ENCODE results near the gene TSPAN18. TPM values are rescaled to one million over a fixed set of nuclear protein-coding genes. Genes with fewer than 3 reads are reported as not detected.

TSPAN18 gene
- total and polyA plus RNA-seq, 2 of the 8 experiments (the other 6 are each of a cell fraction or from before 2014, with no cell fraction given), result 5.2 to 10.2 TPM

DNA sequence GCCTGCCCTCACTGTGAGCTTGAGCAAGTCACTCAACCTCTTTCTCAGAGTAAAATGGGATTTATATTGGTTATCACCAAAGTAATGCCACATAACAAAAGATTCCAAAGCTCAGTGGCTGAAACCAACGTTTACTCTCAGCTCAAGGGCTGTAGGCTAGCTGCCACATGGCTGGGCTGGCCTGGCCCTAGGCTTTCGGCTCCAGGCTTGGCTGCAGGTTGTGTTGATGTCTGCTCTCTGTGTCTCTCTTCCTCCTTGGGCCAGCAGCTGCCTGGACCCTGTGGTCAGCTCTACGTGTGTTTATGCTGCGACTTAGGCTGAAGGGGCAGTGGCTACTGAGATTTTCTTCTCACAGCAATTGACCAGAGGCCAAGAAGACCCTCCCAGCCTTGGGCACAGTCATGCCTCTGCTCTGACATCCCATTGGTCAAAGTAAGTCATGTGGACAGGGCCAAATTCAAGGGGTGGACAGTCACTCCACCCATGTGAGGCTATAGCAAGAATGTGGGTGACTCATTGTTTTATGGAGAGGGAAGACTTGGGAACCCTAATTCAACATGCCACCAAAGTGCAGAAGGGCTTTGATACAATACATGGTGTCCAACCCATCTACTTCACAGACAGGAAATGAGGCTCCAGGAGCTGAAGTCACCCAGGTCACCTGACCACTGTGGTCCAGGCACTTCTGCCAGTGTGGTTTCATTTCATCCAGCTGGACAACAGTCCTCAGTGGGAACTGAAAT, 90.6 kb downstream of the TSPAN18 start:
- CTCF ChIA-PET (ENCODE audit: partially characterized antibody), result interaction anchor here (0.6 to 2.8 kb wide), 6 partner anchors 8 to 481 kb away, joined by 3 to 9 read pairs (median 8); no protein-coding TSS in a partner anchor
- Histone ChIP-seq H3K36me3 (ENCODE audit: control insufficient read depth in 2 of 4, insufficient read depth in 4 of 4, low read length in 3 of 4) (no peaks in the 10 kb centered on the region), H3K27me3 (replicated peaks in 1 of 4; ENCODE audit: control insufficient read depth in 3 of 4, extremely low read depth in 1 of 4, insufficient read depth in 3 of 4, low read length in 3 of 4) (no peaks in the 10 kb centered on the region), H2BK20ac (ENCODE audit: low read length) (no peak overlapping the region), H3K4me2 (ENCODE audit: insufficient read depth in 1 of 2, low read depth in 2 of 2, low read length in 2 of 2) (no peak overlapping the region), H4K91ac (replicated peaks; ENCODE audit: insufficient read length, low read length) (no peak overlapping the region), H3K14ac (ENCODE audit: insufficient read length) (no peak overlapping the region), H4K5ac (ENCODE audit: insufficient read length, low read depth, low read length) (no peak overlapping the region), H2AK5ac (ENCODE audit: low read depth, low read length) (no peak overlapping the region; the same call in 1 of the 2 replicates), H3K9me3 (ENCODE audit: insufficient read depth in 2 of 2, low read depth in 1 of 2, low read length in 1 of 2) (no peaks in the 10 kb centered on the region), H2BK120ac (replicated peaks; ENCODE audit: low read depth, low read length) (no peak overlapping the region), H2BK15ac (ENCODE audit: low read length) (0 out of 2 replicates have a peak overlapping the region, but pooled peaks have one; percentile 48), H3K4me1 (replicated peaks in 1 of 4; ENCODE audit: control insufficient read depth in 3 of 4, insufficient read depth in 4 of 4, low read length in 3 of 4) (no peaks in the 10 kb centered on the region), H3K18ac (ENCODE audit: extremely low read depth, low read length) (no peak overlapping the region), H4K20me1 (replicated peaks in 1 of 2; ENCODE audit: control insufficient read depth in 1 of 2, insufficient read depth in 2 of 2, low read length in 2 of 2) (no peaks in the 10 kb centered on the region), H3K23me2 (ENCODE audit: low read depth, low read length) (no peaks in the 10 kb centered on the region), H2BK5ac (ENCODE audit: low read depth, low read length) (no peak overlapping the region), H3K4me3 (ENCODE audit: extremely low read depth in 1 of 4, insufficient read depth in 2 of 4, low read depth in 3 of 4, low read length in 4 of 4) (no peak overlapping the region), H4K8ac (ENCODE audit: extremely low read depth, insufficient read depth, low read length) (no peak overlapping the region), H3K79me2 (ENCODE audit: control insufficient read depth in 1 of 2, insufficient read depth in 2 of 2, low read length in 2 of 2) (no peaks in the 10 kb centered on the region), H3K23ac (ENCODE audit: insufficient read length) (no peak overlapping the region), H2BK12ac (ENCODE audit: low read depth, low read length) (0 out of 2 replicates have a peak overlapping the region, but pooled peaks have one; percentile 41), H2AFZ (ENCODE audit: low read length) (no peak overlapping the region), H3K79me1 (ENCODE audit: low read depth, low read length) (no peaks in the 10 kb centered on the region), H3K27ac (ENCODE audit: low read depth, low read length) (no peak overlapping the region), H3K56ac (replicated peaks; ENCODE audit: insufficient read length, low read depth, low read length) (no peak overlapping the region), H3K4ac (replicated peaks; ENCODE audit: insufficient read length, low read depth, low read length) (no peak overlapping the region), H3K9ac (replicated peaks in 1 of 4; ENCODE audit: extremely low read depth in 1 of 4, low read depth in 3 of 4, low read length in 3 of 4) (no peak overlapping the region)
- POLR2A ChIA-PET (ENCODE audit: partially characterized antibody), result interaction anchor here (1.2 to 2.1 kb wide), 2 partner anchors 16 to 67 kb away, joined by 4 to 5 read pairs; no protein-coding TSS in a partner anchor
- no peak for DNase-seq (ENCODE audit: low read depth in 1 of 2, low spot score in 2 of 2)
- TF ChIP-seq BCL11A (IDR thresholded peaks at IDR 0.05; ENCODE audit: low read depth in 2 of 2, low read length in 2 of 2), result no peak
- no peak for TF ChIP-seq EP300 (IDR thresholded peaks at IDR 0.05; ENCODE audit: borderline replicate concordance in 1 of 2, low read depth in 2 of 2, low read length in 2 of 2)
- no peak for TF ChIP-seq SRF (IDR thresholded peaks at IDR 0.05; ENCODE audit: low read depth, low read length)
- TF ChIP-seq SUZ12 (IDR thresholded peaks at IDR 0.05; ENCODE audit: low read length), result no peak
- no peak for TF ChIP-seq TAF1 (IDR thresholded peaks at IDR 0.05; ENCODE audit: low read depth, low read length)
- TF ChIP-seq CHD2 (IDR thresholded peaks at IDR 0.05; ENCODE audit: low read length), result no peak
- TF ChIP-seq TBP (IDR thresholded peaks at IDR 0.05; ENCODE audit: low read depth, low read length), result no peak
- TF ChIP-seq PHF8 (conservative IDR thresholded peaks at IDR 0.05; ENCODE audit: low read depth, low read length), result no peak
- no peak for FAIRE-seq
- WGBS, 2 experiments (ENCODE audit: extremely low coverage in 1 of 2, insufficient coverage in 1 of 2, insufficient read length in 1 of 2, insufficient replicate concordance in 2 of 2, low coverage in 1 of 2, low lambda C conversion rate in 2 of 2, missing lambda C conversion rate in 1 of 2), result 88% methylated on average over 4 of the region's 4 CpGs; no CpG with 5 or more reads in 1 of the 2 experiments
